ENCODE results near the gene DNAAF3. TPM values are rescaled to one million over a fixed set of nuclear protein-coding genes. Genes with fewer than 3 reads are reported as not detected.

DNAAF3 gene
- total and polyA plus RNA-seq, 7 experiments from 2014 or later = not detected

DNA sequence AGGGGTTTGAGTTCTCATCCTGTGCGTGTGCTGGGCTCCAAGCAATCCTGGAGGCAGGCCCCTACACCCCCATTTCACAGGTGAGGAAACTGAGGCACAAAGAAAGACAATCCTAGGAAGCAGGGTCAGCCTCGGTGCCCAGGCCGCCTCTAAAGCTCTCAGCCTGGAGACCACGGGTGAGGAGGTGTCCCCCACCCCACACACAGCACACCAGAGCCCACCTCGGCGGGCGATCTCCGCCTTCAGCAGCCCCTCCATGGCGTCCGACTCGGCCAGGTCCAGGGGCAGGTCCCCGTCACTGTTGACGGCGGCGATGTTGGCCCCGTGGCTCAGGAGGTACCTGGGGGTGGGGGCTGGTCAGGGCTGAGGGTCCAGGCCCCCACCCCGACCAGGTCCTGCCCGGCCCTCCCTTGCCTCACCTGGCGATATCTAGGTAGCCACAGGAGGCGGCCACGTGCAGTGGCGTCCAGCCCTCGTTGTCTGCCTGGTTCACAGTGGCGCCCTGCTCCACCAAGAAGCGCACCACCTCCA, 54.1 kb downstream of the DNAAF3 start:
- H3K4me3 ChIP-seq (ENCODE audit: low read length) = no peak overlapping the region
- ChIA-PET CTCF (no interaction called here), POLR2A (no interaction called here)
- H3K27me3 ChIP-seq (ENCODE audit: control insufficient read depth in 2 of 2, insufficient read depth in 2 of 2, low read length in 2 of 2) = no peaks in the 10 kb centered on the region
- no peak overlapping the region for H3K27ac ChIP-seq (ENCODE audit: low read depth, low read length)
- H3K36me3 ChIP-seq (ENCODE audit: control insufficient read depth in 2 of 3, insufficient read depth in 3 of 3, low read length in 3 of 3) = peaks cover 0 to 38% (median 0%) of the 10 kb centered on the region in 3 experiments
- Mint-ChIP-seq H3K27me3 (no peaks in the 10 kb centered on the region), H3K4me3 (no peak overlapping the region), H3K36me3 (peaks cover 0 to 18% (median 9%) of the 10 kb centered on the region in 5 donors), H3K9me3 (peaks cover 0 to 2% (median 0%) of the 10 kb centered on the region in 11 donors), H3K27ac (no peak overlapping the region), H3K4me1 (peaks cover 14 to 30% (median 21%) of the 10 kb centered on the region in 7 donors)
- ATAC-seq (no peak), DNase-seq (no peak)
- no peaks in the 10 kb centered on the region for H3K9me3 ChIP-seq (ENCODE audit: control insufficient read depth in 2 of 3, low read length in 3 of 3)
- intact Hi-C loops (cut with micrococcal nuclease) = loop anchor here in 1 of 2 donors (10.0 kb wide), 1 partner anchor 998 kb away; the partner anchor contains the start of genes PRPF31 and TFPT
- H3K4me1 ChIP-seq (ENCODE audit: control insufficient read depth in 2 of 2, insufficient read depth in 2 of 2, low read length in 2 of 2) = peaks cover 7 to 11% of the 10 kb centered on the region in 2 donors

DNA sequence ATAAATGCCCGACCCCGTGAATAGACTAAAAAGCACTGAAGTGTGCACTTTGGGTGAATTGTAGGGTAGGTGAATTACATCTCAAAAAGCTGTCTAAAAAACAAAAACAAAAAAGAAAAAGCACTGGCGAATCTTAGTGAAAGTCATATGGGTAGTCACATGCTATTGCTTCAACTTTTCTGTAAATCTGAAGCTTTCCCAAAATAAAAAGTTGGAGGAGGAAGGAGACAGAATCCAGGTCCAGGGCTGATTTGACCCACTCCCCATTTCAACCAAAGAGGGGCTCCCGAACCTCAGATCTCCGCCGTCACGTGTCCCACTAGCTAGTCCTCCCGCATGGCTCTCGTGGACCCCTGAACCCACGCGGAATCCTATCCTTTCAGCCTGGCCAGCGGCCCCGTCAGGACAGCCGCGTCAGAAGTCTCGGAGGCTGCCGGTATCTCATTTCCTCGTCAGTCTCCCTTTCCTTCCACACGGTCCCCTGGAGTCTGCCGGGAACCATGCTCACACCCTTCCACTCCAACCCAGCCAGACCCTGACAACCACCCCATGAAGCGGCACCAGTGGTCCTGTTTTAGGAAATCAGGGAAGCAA, 55.1 kb downstream of the DNAAF3 start:
- H3K4me3 ChIP-seq (ENCODE audit: low read length) = no peak overlapping the region
- POLR2A ChIA-PET = no interaction called here
- H3K4me1 ChIP-seq (ENCODE audit: control insufficient read depth in 2 of 2, insufficient read depth in 2 of 2, low read length in 2 of 2) = peaks cover 7 to 11% of the 10 kb centered on the region in 2 donors
- peaks cover 15 to 25% (median 17%) of the 10 kb centered on the region in 7 donors for H3K4me1 Mint-ChIP-seq
- no peaks in the 10 kb centered on the region for H3K27me3 Mint-ChIP-seq
- H3K27ac Mint-ChIP-seq = peak overlapping the region in 1 of 9 donors; percentile 26
- CTCF ChIA-PET = no interaction called here
- no peak for ATAC-seq
- DNase-seq = no peak
- peaks cover 0 to 2% (median 0%) of the 10 kb centered on the region in 11 donors for H3K9me3 Mint-ChIP-seq
- H3K36me3 ChIP-seq (ENCODE audit: control insufficient read depth in 2 of 3, insufficient read depth in 3 of 3, low read length in 3 of 3) = peaks cover 0 to 39% (median 0%) of the 10 kb centered on the region in 3 experiments
- peaks cover 0 to 21% (median 9%) of the 10 kb centered on the region in 5 donors for H3K36me3 Mint-ChIP-seq
- H3K9me3 ChIP-seq (ENCODE audit: control insufficient read depth in 2 of 3, low read length in 3 of 3) = no peaks in the 10 kb centered on the region
- no peak overlapping the region for H3K27ac ChIP-seq (ENCODE audit: low read depth, low read length)
- no peak overlapping the region for H3K4me3 Mint-ChIP-seq
- intact Hi-C loops (cut with micrococcal nuclease) = loop anchor here in 1 of 2 donors (10.0 kb wide), 1 partner anchor 997 kb away; the partner anchor contains the start of genes PRPF31 and TFPT
- H3K27me3 ChIP-seq (ENCODE audit: control insufficient read depth in 2 of 2, insufficient read depth in 2 of 2, low read length in 2 of 2) = no peaks in the 10 kb centered on the region

DNA sequence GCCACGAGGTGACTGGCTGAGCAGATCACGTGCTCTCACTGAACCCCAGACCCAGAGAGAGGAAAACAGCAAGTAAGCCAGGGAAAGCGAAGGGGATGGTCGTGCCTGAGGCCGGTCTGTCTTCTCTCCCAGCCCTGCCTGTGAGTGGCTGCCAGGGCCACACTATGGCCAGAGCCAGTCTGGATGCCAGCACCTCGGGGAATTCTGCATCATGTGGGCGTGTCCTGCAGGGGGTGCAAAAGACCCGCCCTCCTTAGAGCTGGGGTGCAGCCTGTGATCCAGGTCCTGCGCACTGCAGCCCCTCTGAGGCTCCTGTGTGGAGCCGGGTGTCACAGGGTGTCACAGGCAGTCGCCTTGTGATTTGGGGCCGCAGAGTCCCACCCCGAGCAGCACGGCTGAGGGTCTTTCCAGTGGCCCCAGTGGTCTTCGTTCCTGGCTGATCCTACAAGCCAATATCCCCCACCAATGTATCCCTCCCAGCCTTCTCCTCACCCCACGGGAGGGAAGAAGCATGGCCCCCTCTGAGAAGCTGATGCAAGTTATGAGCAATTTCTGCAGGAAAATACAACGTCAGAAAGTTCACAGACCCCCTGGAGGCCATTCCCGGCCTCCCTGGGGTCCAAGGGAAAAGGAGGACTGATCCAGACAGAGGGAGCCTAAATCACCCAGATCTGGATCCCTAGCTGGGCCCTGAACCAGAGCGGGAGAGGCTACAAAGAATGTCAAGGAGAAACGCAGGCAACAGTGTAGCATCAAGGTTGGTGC, 56.7 kb downstream of the DNAAF3 start:
- no peak overlapping the region for H3K27ac ChIP-seq (ENCODE audit: low read depth, low read length)
- intact Hi-C loops (cut with micrococcal nuclease) = loop anchor here in 1 of 2 donors (10.0 kb wide), 1 partner anchor 995 kb away; the partner anchor contains the start of genes PRPF31 and TFPT
- H3K4me3 ChIP-seq (ENCODE audit: low read length) = no peak overlapping the region
- ATAC-seq = no peak
- peaks cover 0 to 9% (median 3%) of the 10 kb centered on the region in 7 donors for H3K4me1 Mint-ChIP-seq
- peaks cover 0 to 45% (median 0%) of the 10 kb centered on the region in 3 experiments for H3K36me3 ChIP-seq (ENCODE audit: control insufficient read depth in 2 of 3, insufficient read depth in 3 of 3, low read length in 3 of 3)
- peaks cover 0 to 2% (median 0%) of the 10 kb centered on the region in 11 donors for H3K9me3 Mint-ChIP-seq
- ChIA-PET CTCF (no interaction called here), POLR2A (no interaction called here)
- no peaks in the 10 kb centered on the region for H3K27me3 Mint-ChIP-seq
- no peak overlapping the region for H3K4me3 Mint-ChIP-seq
- peaks cover 0 to 25% (median 13%) of the 10 kb centered on the region in 5 donors for H3K36me3 Mint-ChIP-seq
- no peaks in the 10 kb centered on the region for H3K27me3 ChIP-seq (ENCODE audit: control insufficient read depth in 2 of 2, insufficient read depth in 2 of 2, low read length in 2 of 2)
- no peak for DNase-seq
- no peaks in the 10 kb centered on the region for H3K4me1 ChIP-seq (ENCODE audit: control insufficient read depth in 2 of 2, insufficient read depth in 2 of 2, low read length in 2 of 2)
- H3K27ac Mint-ChIP-seq = no peak overlapping the region
- no peaks in the 10 kb centered on the region for H3K9me3 ChIP-seq (ENCODE audit: control insufficient read depth in 2 of 3, low read length in 3 of 3)

Small RNAs within 50 kb of the gene (microRNA-seq; reads per million reads assigned to microRNA genes)
- gene MIR7975 (ENCODE audit: borderline microRNAs expressed) = not detected

Other genes with a start within 250 kb of the DNAAF3 start
- not detected for gene NLRP7, start 219.1 kb downstream of the DNAAF3 start, total RNA-seq
- not detected for gene NLRP7, start 219.1 kb downstream of the DNAAF3 start, polyA plus RNA-seq
- gene NLRP2, start 200.2 kb downstream of the DNAAF3 start, total RNA-seq = 10 to 100 TPM in 1 of 5 experiments, 1 to 10 TPM in 4; 3.7 to 18.6 (median 6.4) TPM
- 1 to 10 TPM; 2.2 to 5.5 TPM for gene NLRP2, start 200.2 kb downstream of the DNAAF3 start, polyA plus RNA-seq
- gene GP6, start 128.3 kb downstream of the DNAAF3 start, total RNA-seq = 1 to 10 TPM in 1 of 5 experiments, under 1 TPM in 4; 0.27 to 1.2 (median 0.51) TPM
- gene GP6, start 128.3 kb downstream of the DNAAF3 start, polyA plus RNA-seq = under 1 TPM; 0.14 to 0.33 TPM
- gene RDH13, start 103.5 kb downstream of the DNAAF3 start, total RNA-seq = 10 to 100 TPM; 14.5 to 24.8 (median 19.0) TPM
- gene RDH13, start 103.5 kb downstream of the DNAAF3 start, polyA plus RNA-seq = 10 to 100 TPM in 1 of 2 donors, 1 to 10 TPM in 1; 9.4 to 24.8 TPM
- 1 to 10 TPM in 4 of 5 experiments, under 1 TPM in 1; 0.76 to 6.8 (median 2.0) TPM for gene EPS8L1, start 90.7 kb downstream of the DNAAF3 start, total RNA-seq
- under 1 TPM in 1 of 2 donors, not detected in 1; 0.09 TPM for gene EPS8L1, start 90.7 kb downstream of the DNAAF3 start, polyA plus RNA-seq
- gene PPP1R12C, start 49.0 kb downstream of the DNAAF3 start, total RNA-seq = 100 to 1,000 TPM; 107 to 180 (median 144) TPM
- 1 to 10 TPM; 3.8 to 6.6 TPM for gene PPP1R12C, start 49.0 kb downstream of the DNAAF3 start, polyA plus RNA-seq
- gene TNNT1, start 17.4 kb downstream of the DNAAF3 start, total RNA-seq = 1 to 10 TPM in 2 of 5 experiments, under 1 TPM in 1, not detected in 2; 0.63 to 5.6 (median 1.4) TPM
- gene TNNT1, start 17.4 kb downstream of the DNAAF3 start, polyA plus RNA-seq = not detected
- not detected for gene TNNI3, start 8.9 kb downstream of the DNAAF3 start, total RNA-seq
- gene TNNI3, start 8.9 kb downstream of the DNAAF3 start, polyA plus RNA-seq = not detected
- 1 to 10 TPM in 2 of 5 experiments, not detected in 3; 1.7 to 2.6 TPM for gene SYT5, start 13.7 kb upstream of the DNAAF3 start, total RNA-seq
- not detected for gene SYT5, start 13.7 kb upstream of the DNAAF3 start, polyA plus RNA-seq
- gene PTPRH, start 42.9 kb upstream of the DNAAF3 start, total RNA-seq = under 1 TPM in 1 of 5 experiments, not detected in 4; 0.56 TPM
- not detected for gene PTPRH, start 42.9 kb upstream of the DNAAF3 start, polyA plus RNA-seq
- 10 to 100 TPM; 10.4 to 24.1 (median 10.7) TPM for gene TMEM86B, start 62.1 kb upstream of the DNAAF3 start, total RNA-seq
- gene TMEM86B, start 62.1 kb upstream of the DNAAF3 start, polyA plus RNA-seq = 1 to 10 TPM; 1.2 to 3.3 TPM
- 100 to 1,000 TPM; 151 to 223 (median 168) TPM for gene PPP6R1, start 92.4 kb upstream of the DNAAF3 start, total RNA-seq
- gene PPP6R1, start 92.4 kb upstream of the DNAAF3 start, polyA plus RNA-seq = 100 to 1,000 TPM in 1 of 2 donors, 10 to 100 TPM in 1; 39.3 to 103 TPM
- gene HSPBP1, start 113.5 kb upstream of the DNAAF3 start, total RNA-seq = 10 to 100 TPM; 15.0 to 30.0 (median 16.0) TPM
- 10 to 100 TPM; 35.4 to 44.7 TPM for gene HSPBP1, start 113.5 kb upstream of the DNAAF3 start, polyA plus RNA-seq
- 1 to 10 TPM in 3 of 5 experiments, under 1 TPM in 2; 0.41 to 6.3 (median 3.4) TPM for gene BRSK1, start 117.4 kb upstream of the DNAAF3 start, total RNA-seq
- gene BRSK1, start 117.4 kb upstream of the DNAAF3 start, polyA plus RNA-seq = not detected
- 10 to 100 TPM in 1 of 5 experiments, under 1 TPM in 3, not detected in 1; 0.44 to 10.3 (median 0.71) TPM for gene TMEM150B, start 158.7 kb upstream of the DNAAF3 start, total RNA-seq
- not detected for gene TMEM150B, start 158.7 kb upstream of the DNAAF3 start, polyA plus RNA-seq
- 10 to 100 TPM; 21.8 to 63.3 (median 27.2) TPM for gene KMT5C, start 173.3 kb upstream of the DNAAF3 start, total RNA-seq
- 1 to 10 TPM in 1 of 2 donors, under 1 TPM in 1; 0.84 to 2.9 TPM for gene KMT5C, start 173.3 kb upstream of the DNAAF3 start, polyA plus RNA-seq
- gene COX6B2, start 188.1 kb upstream of the DNAAF3 start, total RNA-seq = under 1 TPM in 2 of 5 experiments, not detected in 3; 0.37 to 0.49 TPM
- not detected for gene COX6B2, start 188.1 kb upstream of the DNAAF3 start, polyA plus RNA-seq
- not detected for gene GARIN5B, start 196.6 kb upstream of the DNAAF3 start, total RNA-seq
- not detected for gene GARIN5B, start 196.6 kb upstream of the DNAAF3 start, polyA plus RNA-seq
- under 1 TPM in 2 of 5 experiments, not detected in 3; 0.58 to 0.69 TPM for gene IL11, start 203.8 kb upstream of the DNAAF3 start, total RNA-seq
- gene IL11, start 203.8 kb upstream of the DNAAF3 start, polyA plus RNA-seq = not detected
- not detected for gene TMEM190, start 210.2 kb upstream of the DNAAF3 start, total RNA-seq
- not detected for gene TMEM190, start 210.2 kb upstream of the DNAAF3 start, polyA plus RNA-seq
- 10 to 100 TPM in 3 of 5 experiments, 1 to 10 TPM in 2; 9.3 to 15.7 (median 13.6) TPM for gene TMEM238, start 217.7 kb upstream of the DNAAF3 start, total RNA-seq
- gene TMEM238, start 217.7 kb upstream of the DNAAF3 start, polyA plus RNA-seq = under 1 TPM; 0.33 to 0.71 TPM
- gene RPL28, start 219.3 kb upstream of the DNAAF3 start, total RNA-seq = 1,000 to 10,000 TPM; 2,549 to 3,799 (median 3,242) TPM
- gene RPL28, start 219.3 kb upstream of the DNAAF3 start, polyA plus RNA-seq = 1,000 to 10,000 TPM in 1 of 2 donors, 100 to 1,000 TPM in 1; 740 to 1,050 TPM
- 100 to 1,000 TPM in 1 of 5 experiments, 10 to 100 TPM in 4; 15.3 to 141 (median 44.1) TPM for gene UBE2S, start 241.2 kb upstream of the DNAAF3 start, total RNA-seq
- gene UBE2S, start 241.2 kb upstream of the DNAAF3 start, polyA plus RNA-seq = 10 to 100 TPM; 15.8 to 20.4 TPM